ENCODE results near the gene CYP4F22. TPM values are rescaled to one million over a fixed set of nuclear protein-coding genes. Genes with fewer than 3 reads are reported as not detected.

CYP4F22 gene
- not detected for total RNA-seq

GRCh38 chr19:15508035-15508710 is at the start of gene CYP4F22:
CYP4F22 (plus strand) TSS chr19:15508525; CDS start chr19:15525337, 16,812 bp downstream.
- no peak within 1 kb of the TSS for H3K4me3 ChIP-seq
- peaks cover 0 to 4% of the 10 kb centered on the region in 2 donors for H3K4me1 ChIP-seq
- no peak for TF ChIP-seq POLR2A (IDR thresholded peaks at IDR 0.05)
- TF ChIP-seq CTCF (IDR thresholded peaks at IDR 0.05): no peak
- H3K27me3 ChIP-seq: no peaks in the 10 kb centered on the region
- DNase-seq: no peak
- no peaks in the 10 kb centered on the region for H3K36me3 ChIP-seq
- intact Hi-C loops (cut with DNase I; ENCODE audit: low total_unique reads): no loop called here
- no peak within 1 kb of the TSS for H3K27ac ChIP-seq
- H3K9me3 ChIP-seq: no peaks in the 10 kb centered on the region

- Histone ChIP-seq H3K4me1 (peaks cover 0 to 10% of the 10 kb centered on the region in 2 donors), H3K27me3 (peaks cover 2 to 5% of the 10 kb centered on the region in 2 donors), H3K27ac (no peak overlapping the region), H3K36me3 (no peaks in the 10 kb centered on the region), H3K9me3 (no peaks in the 10 kb centered on the region), H3K4me3 (no peak overlapping the region)
- intact Hi-C loops (cut with DNase I; ENCODE audit: low total_unique reads): no loop called here
- no peak for TF ChIP-seq CTCF (IDR thresholded peaks at IDR 0.05)
- TF ChIP-seq POLR2A (IDR thresholded peaks at IDR 0.05): no peak
- DNase-seq: no peak
Measured at GRCh38 chr19:15461694-15462093, 46.6 kb upstream of the CYP4F22 start.

GRCh38 chr19:15463861-15464371 is 44.4 kb upstream of the CYP4F22 start:
- Histone ChIP-seq H3K27me3 (no peaks in the 10 kb centered on the region), H3K36me3 (no peaks in the 10 kb centered on the region), H3K4me1 (no peaks in the 10 kb centered on the region), H3K4me3 (no peak overlapping the region), H3K9me3 (no peaks in the 10 kb centered on the region), H3K27ac (no peak overlapping the region)
- DNase-seq: no peak
- TF ChIP-seq CTCF (IDR thresholded peaks at IDR 0.05): no peak
- TF ChIP-seq POLR2A (IDR thresholded peaks at IDR 0.05): no peak
- intact Hi-C loops (cut with DNase I; ENCODE audit: low total_unique reads): no loop called here

- no peak within 1 kb of the TSS for H3K27ac ChIP-seq
- intact Hi-C loops (cut with DNase I; ENCODE audit: low total_unique reads): no loop called here
- no peaks in the 10 kb centered on the region for H3K9me3 ChIP-seq
- DNase-seq: no peak
- TF ChIP-seq POLR2A (IDR thresholded peaks at IDR 0.05): no peak
- no peak for TF ChIP-seq CTCF (IDR thresholded peaks at IDR 0.05)
- no peak within 1 kb of the TSS for H3K4me3 ChIP-seq
- peaks cover 0 to 5% of the 10 kb centered on the region in 2 donors for H3K4me1 ChIP-seq
- H3K27me3 ChIP-seq: peaks cover 0 to 3% of the 10 kb centered on the region in 2 donors
- H3K36me3 ChIP-seq: no peaks in the 10 kb centered on the region
Measured at GRCh38 chr19:15464394-15465385, 43.6 kb upstream of the CYP4F22 start, which contains the start of gene RASAL3. RASAL3 (minus strand) TSS chr19:15464544; CDS start chr19:15464358, 186 bp downstream.
